ENCODE measurements around the gene ADARB2. TPM values are rescaled to one million over a fixed set of nuclear protein-coding genes. Genes with fewer than 3 reads are reported as not detected.

Gene ADARB2
- total and polyA plus RNA-seq, 10 of the 15 experiments (the other 5 are each of a cell fraction or from before 2014, with no cell fraction given), result 0.02 to 4.1 (median 0.76) TPM

DNA sequence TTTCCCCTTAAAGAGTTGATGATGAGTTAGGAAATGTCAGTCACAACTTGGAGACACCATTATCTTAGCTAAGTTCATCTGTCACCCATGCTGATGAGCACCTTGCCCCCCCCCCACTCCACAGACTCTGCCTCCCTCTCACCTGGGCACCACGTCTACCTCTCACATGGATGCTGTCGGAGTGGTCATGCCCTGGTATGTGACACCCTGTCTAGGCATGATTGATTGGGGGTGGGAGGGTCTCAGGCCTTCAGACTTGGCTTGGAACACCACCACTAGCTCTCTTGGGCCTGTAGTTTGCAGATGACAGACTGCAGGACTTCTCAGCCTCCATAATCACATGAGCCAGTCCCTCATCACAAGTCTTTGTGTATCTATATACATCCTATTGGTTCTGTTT lies 603.2 kb downstream of the ADARB2 start:
- Histone ChIP-seq H3K27me3 (replicated peaks in 1 of 2; ENCODE audit: control insufficient read depth in 2 of 2, insufficient read depth in 2 of 2, low read length in 1 of 2) (no peaks in the 10 kb centered on the region), H2AFZ (ENCODE audit: control insufficient read depth, low read depth, low read length) (no peak overlapping the region), H3K36me3 (ENCODE audit: control insufficient read depth in 2 of 2, insufficient read depth in 2 of 2, low read length in 1 of 2) (peaks cover 6 to 10% of the 10 kb centered on the region in 2 experiments; a peak in 3 of 4 replicates), H3K79me2 (ENCODE audit: control insufficient read depth, insufficient read depth, low read length) (no peaks in the 10 kb centered on the region), H3K9me3 (replicated peaks; ENCODE audit: control insufficient read depth, insufficient read depth, low read length) (peaks cover 2% of the 10 kb centered on the region; the same call in 2 of the 3 replicates), H3K4me3 (no peak overlapping the region), H3K4me1 (ENCODE audit: control insufficient read depth, insufficient read depth, low read length) (no peaks in the 10 kb centered on the region), H3K27ac (ENCODE audit: control insufficient read depth, insufficient read depth) (no peak overlapping the region), H3K9ac (ENCODE audit: control insufficient read depth, insufficient read depth, low read length) (no peak overlapping the region), H3K4me2 (ENCODE audit: control insufficient read depth, insufficient read depth) (no peak overlapping the region), H4K20me1 (ENCODE audit: control insufficient read depth, insufficient read depth) (no peaks in the 10 kb centered on the region)
- WGBS (ENCODE audit: insufficient coverage, insufficient replicate concordance, low lambda C conversion rate, missing lambda C conversion rate), result 85% methylated on average over 2 of the region's 2 CpGs
- no peak for DNase-seq (ENCODE audit: low read depth, low spot score)
- POLR2A ChIA-PET, result no interaction called here
- no TSS peak for BruUV-seq (replicated peaks)
- CTCF ChIA-PET, result no interaction called here
- SMC1A ChIA-PET (ENCODE audit: uncharacterized antibody, unreplicated experiment), result interaction anchor here (1.0 kb wide), 1 partner anchor 100 kb away, joined by 3 read pairs; no protein-coding TSS in a partner anchor
- FAIRE-seq, result no peak
- intact Hi-C loops (cut with micrococcal nuclease; ENCODE audit: unreplicated experiment), result no loop called here
- ATAC-seq, result no peak
- in situ Hi-C loops (cut with MboI), result no loop called here
- RAD21 ChIA-PET (ENCODE audit: unreplicated experiment), result no interaction called here
- TF ChIP-seq CEBPB (IDR thresholded peaks at IDR 0.05; ENCODE audit: borderline replicate concordance in 1 of 2, low read depth in 2 of 2, low read length in 2 of 2) (no peak), JUND (IDR thresholded peaks at IDR 0.05; ENCODE audit: low read depth, low read length) (no peak), ZSCAN29 (IDR thresholded peaks at IDR 0.05) (no peak)
- TF ChIP-seq, protein P1, sequence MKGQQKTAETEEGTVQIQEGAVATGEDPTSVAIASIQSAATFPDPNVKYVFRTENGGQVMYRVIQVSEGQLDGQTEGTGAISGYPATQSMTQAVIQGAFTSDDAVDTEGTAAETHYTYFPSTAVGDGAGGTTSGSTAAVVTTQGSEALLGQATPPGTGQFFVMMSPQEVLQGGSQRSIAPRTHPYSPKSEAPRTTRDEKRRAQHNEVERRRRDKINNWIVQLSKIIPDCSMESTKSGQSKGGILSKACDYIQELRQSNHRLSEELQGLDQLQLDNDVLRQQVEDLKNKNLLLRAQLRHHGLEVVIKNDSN (IDR thresholded peaks at IDR 0.05; ENCODE audit: borderline replicate concordance, extremely low read length, insufficient read depth, low read depth, low read length), result no peak

GRCh38 chr10:1133495-1134045 lies 603.8 kb downstream of the ADARB2 start:
- Histone ChIP-seq H3K27me3 (replicated peaks in 1 of 2; ENCODE audit: control insufficient read depth in 2 of 2, insufficient read depth in 2 of 2, low read length in 1 of 2) (no peaks in the 10 kb centered on the region), H3K4me1 (ENCODE audit: control insufficient read depth, insufficient read depth, low read length) (no peaks in the 10 kb centered on the region), H3K4me2 (ENCODE audit: control insufficient read depth, insufficient read depth) (no peak overlapping the region), H3K4me3 (no peak overlapping the region), H3K27ac (ENCODE audit: control insufficient read depth, insufficient read depth) (no peak overlapping the region), H2AFZ (ENCODE audit: control insufficient read depth, low read depth, low read length) (no peak overlapping the region), H3K79me2 (ENCODE audit: control insufficient read depth, insufficient read depth, low read length) (no peaks in the 10 kb centered on the region), H3K36me3 (ENCODE audit: control insufficient read depth in 2 of 2, insufficient read depth in 2 of 2, low read length in 1 of 2) (peaks cover 6 to 15% of the 10 kb centered on the region in 2 experiments; a peak in 3 of 4 replicates), H3K9me3 (replicated peaks; ENCODE audit: control insufficient read depth, insufficient read depth, low read length) (peaks cover under 1% of the 10 kb centered on the region; the same call in 2 of the 3 replicates), H4K20me1 (ENCODE audit: control insufficient read depth, insufficient read depth) (no peaks in the 10 kb centered on the region), H3K9ac (ENCODE audit: control insufficient read depth, insufficient read depth, low read length) (no peak overlapping the region)
- SMC1A ChIA-PET (ENCODE audit: uncharacterized antibody, unreplicated experiment), result no interaction called here
- in situ Hi-C loops (cut with MboI) (no loop called here), intact Hi-C loops (cut with micrococcal nuclease; ENCODE audit: unreplicated experiment) (no loop called here)
- 98% methylated on average over 3 of the region's 3 CpGs for WGBS (ENCODE audit: insufficient coverage, insufficient replicate concordance, low lambda C conversion rate, missing lambda C conversion rate)
- no TSS peak for BruUV-seq (replicated peaks)
- DNase-seq (ENCODE audit: low read depth, low spot score) (no peak), ATAC-seq (no peak), FAIRE-seq (no peak)
- RAD21 ChIA-PET (ENCODE audit: unreplicated experiment), result no interaction called here
- POLR2A ChIA-PET, result no interaction called here
- no peak for TF ChIP-seq IRF4 (IDR thresholded peaks at IDR 0.05; ENCODE audit: low read depth, low read length)
- no peak for TF ChIP-seq ATF7 (IDR thresholded peaks at IDR 0.05; ENCODE audit: low read depth)
- TF ChIP-seq, protein P2, sequence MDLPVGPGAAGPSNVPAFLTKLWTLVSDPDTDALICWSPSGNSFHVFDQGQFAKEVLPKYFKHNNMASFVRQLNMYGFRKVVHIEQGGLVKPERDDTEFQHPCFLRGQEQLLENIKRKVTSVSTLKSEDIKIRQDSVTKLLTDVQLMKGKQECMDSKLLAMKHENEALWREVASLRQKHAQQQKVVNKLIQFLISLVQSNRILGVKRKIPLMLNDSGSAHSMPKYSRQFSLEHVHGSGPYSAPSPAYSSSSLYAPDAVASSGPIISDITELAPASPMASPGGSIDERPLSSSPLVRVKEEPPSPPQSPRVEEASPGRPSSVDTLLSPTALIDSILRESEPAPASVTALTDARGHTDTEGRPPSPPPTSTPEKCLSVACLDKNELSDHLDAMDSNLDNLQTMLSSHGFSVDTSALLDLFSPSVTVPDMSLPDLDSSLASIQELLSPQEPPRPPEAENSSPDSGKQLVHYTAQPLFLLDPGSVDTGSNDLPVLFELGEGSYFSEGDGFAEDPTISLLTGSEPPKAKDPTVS (IDR thresholded peaks at IDR 0.05; ENCODE audit: low read depth, low read length), result no peak
- no peak for TF ChIP-seq ZNF207 (IDR thresholded peaks at IDR 0.05; ENCODE audit: borderline replicate concordance)
- no peak for TF ChIP-seq ZSCAN29 (IDR thresholded peaks at IDR 0.05)
- TF ChIP-seq PAX5 (IDR thresholded peaks at IDR 0.05; ENCODE audit: borderline replicate concordance, low read depth, low read length), result no peak
- no peak for TF ChIP-seq RCOR1 (conservative IDR thresholded peaks at IDR 0.05; ENCODE audit: low read depth, low read length)
- no peak for TF ChIP-seq CHD1 (IDR thresholded peaks at IDR 0.05; ENCODE audit: low read depth, low read length)
- no peak for TF ChIP-seq ETV6 (conservative IDR thresholded peaks at IDR 0.05 in 1 of 2, IDR thresholded peaks at IDR 0.05 in 1 of 2; ENCODE audit: borderline replicate concordance in 1 of 2, low read depth in 1 of 2)
- no peak for TF ChIP-seq SUPT20H (IDR thresholded peaks at IDR 0.05; ENCODE audit: borderline replicate concordance, control insufficient read depth, low read depth, low read length)
- TF ChIP-seq PML (IDR thresholded peaks at IDR 0.05; ENCODE audit: low read length), result no peak
- TF ChIP-seq IRF3 (IDR thresholded peaks at IDR 0.05), result no peak
- CTCF ChIA-PET, result no interaction called here

Measured in GM12878 (cell line).